Measurements from ENCODE around the gene MAGEB5.

DNA sequence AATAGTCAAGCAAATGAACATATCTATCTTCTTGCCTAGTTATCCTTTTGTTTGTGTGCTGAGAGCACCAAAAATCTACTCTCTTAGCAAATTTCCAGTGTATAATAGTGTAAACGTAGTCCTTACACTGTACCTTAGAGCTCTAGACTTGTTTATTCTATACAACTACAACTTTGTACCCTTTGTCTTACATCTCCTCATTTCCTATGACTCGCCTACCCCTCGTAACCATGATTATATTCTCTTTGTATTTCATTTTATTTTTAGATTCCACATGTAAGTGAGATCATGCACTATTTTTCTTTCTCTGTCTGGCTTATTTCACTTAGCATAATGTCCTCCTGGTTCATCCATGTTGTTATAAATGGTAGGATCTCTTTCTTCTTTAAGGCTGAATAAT lies 37.6 kb downstream of the MAGEB5 start:
- TF ChIP-seq EZH2 (IDR thresholded peaks at IDR 0.05; ENCODE audit: insufficient read depth, poor library complexity, severe bottlenecking) (no peak), EZH2phosphoT487 (IDR thresholded peaks at IDR 0.05; ENCODE audit: insufficient read depth, low read depth) (no peak)
